GM21619 (cell line): ENCODE results near the gene EIF3B.
"Not testable (repeated sequence)": the region's sequence is repeated elsewhere in the genome, so short reads cannot be mapped to it uniquely, and the experiment has no call there.

ENCODE experiments used
- ATAC-seq: cut with Tn5 transposase; IDR thresholded peaks from one replicate; pipeline ENCODE4 v1.9.1; 2021; ENCODE audit not compliant: unreplicated experiment

The EIF3B gene

DNA sequence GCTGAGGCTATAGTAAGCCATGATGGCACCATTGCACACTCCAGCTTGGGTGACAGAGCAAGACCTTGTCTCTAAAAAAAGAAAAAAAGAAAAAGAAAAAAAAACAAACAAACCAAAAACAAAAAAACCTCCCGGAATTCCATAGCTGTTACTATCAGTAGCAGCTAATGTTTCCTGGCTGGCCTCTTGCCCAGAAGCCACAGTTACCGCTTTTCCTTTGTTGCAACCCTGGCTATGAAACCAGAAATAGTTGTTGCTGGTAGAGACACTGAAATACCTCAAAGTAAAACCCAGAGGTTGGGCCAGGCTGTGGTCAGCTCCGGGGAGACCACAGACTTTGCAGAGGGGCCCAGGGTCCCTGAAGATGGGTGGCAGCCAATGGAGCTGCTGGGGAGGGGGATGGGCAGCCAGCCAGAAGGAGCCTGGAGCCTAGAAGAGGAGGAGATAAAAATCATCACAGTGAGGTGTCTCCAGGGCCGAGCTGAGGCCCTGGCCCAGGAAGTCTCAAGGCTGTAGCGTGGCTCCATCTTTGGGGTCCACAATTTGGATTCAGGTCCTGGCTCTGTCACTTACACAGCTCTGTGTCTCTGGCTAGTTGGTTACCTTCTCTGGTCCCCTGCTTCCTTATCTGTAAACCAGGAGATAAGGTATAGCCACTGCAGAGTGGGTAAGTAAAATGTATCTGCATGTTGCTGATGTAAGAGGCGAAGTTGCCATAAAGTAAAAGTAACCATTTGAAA is 45.4 kb downstream of the EIF3B start:
- ATAC-seq = no peak

- ATAC-seq = no peak
Measured at GRCh38 chr7:2402687-2403013, 48.0 kb downstream of the EIF3B start.

GRCh38 chr7:2403014-2403717 is 48.5 kb downstream of the EIF3B start, which contains the start of gene CHST12:
Gene CHST12, plus strand, starts transcription at chr7:2403611. Its CDS starts 29,029 bp downstream, at chr7:2432640.
- peak; percentile 33 for ATAC-seq

DNA sequence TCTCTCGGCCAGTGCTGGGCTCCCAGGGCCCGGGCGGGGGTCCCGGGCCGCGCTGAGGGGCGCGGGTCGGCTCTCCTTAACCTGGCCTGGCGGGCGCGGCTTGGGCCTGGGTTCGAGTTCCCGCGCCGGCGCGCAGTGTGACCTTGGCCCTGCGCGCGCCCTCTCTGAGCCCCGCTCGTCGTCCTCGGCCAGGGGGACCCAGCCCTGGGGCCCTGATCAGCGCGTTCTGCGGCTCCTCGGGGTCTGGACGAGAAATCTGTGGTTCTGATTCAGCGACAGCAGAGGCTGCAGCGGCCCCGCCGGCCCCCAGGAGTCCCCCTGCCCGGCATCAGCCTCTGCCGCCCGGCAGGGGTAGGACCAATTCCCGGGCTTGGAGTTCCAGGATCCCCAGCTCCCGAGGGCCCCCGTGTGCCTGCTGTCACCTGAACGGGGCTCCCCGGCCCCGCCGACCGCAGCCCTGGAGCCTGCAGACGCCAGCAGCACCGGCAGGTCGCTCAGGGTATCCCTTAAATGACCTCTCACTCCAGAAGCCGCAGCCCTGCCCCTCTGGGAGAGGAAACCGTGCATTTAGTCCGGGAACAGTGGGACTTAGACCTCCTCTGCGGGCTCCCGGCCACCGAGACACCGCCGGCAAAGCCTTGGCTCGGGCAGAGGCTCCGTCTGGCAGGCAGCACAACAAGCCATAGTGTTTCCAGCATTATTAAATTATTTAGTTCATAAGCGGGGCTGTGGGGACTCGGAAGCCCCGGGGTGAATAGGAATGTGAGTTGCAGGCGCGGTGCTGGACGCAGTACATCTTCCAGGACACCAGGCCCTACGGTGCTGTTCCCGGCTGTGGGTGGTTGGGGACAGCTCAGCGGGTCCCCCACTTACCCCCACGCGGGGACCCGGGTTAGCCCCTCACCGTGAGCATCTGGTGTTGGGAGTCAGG is 49.4 kb downstream of the EIF3B start:
- ATAC-seq = peak; percentile 7

GRCh38 chr7:2404714-2405119 is 50.1 kb downstream of the EIF3B start:
- no peak for ATAC-seq

- ATAC-seq = no peak
Measured at GRCh38 chr7:2405201-2405600, 50.6 kb downstream of the EIF3B start.

DNA sequence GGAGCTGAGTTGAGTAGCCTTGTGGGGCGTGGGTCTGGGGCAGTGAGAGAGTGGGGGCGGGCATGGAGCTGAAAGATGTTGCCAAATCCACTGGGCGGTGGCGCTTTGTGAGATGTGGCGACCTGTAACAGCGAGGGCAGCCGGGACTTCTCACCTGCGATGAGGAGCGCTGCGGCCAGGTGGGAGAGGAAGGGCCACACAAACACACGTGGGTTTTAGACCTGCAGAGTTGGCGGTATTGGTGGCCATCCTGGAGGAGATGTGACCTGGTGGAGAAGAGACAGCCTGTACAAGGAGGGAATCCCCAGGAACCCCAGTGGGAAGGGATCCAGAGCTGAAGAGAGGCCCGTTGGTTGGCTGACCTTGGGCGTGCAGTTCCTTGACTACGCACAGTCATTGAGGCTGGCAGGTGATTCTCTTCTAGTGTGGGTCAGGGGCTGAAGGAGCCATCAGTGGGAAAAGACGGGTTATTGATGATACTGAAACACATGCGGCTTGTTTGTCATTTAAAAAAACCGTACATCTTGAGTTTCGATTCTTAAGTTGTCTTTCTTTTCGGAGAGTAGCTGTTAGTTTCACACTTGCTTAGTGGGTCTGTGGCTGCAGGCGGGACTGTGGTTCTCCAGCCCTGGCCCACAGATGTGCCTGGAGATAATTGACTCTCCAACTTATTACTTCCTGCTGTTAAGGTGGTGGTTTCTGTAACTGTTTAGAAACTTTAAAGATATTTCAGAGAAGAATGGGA is 51.1 kb downstream of the EIF3B start:
- peak; percentile 50 for ATAC-seq

- ATAC-seq = no peak
Measured at GRCh38 chr7:2409745-2410414, 55.3 kb downstream of the EIF3B start.

GRCh38 chr7:2411049-2411448 is 56.4 kb downstream of the EIF3B start:
- no peak for ATAC-seq

DNA sequence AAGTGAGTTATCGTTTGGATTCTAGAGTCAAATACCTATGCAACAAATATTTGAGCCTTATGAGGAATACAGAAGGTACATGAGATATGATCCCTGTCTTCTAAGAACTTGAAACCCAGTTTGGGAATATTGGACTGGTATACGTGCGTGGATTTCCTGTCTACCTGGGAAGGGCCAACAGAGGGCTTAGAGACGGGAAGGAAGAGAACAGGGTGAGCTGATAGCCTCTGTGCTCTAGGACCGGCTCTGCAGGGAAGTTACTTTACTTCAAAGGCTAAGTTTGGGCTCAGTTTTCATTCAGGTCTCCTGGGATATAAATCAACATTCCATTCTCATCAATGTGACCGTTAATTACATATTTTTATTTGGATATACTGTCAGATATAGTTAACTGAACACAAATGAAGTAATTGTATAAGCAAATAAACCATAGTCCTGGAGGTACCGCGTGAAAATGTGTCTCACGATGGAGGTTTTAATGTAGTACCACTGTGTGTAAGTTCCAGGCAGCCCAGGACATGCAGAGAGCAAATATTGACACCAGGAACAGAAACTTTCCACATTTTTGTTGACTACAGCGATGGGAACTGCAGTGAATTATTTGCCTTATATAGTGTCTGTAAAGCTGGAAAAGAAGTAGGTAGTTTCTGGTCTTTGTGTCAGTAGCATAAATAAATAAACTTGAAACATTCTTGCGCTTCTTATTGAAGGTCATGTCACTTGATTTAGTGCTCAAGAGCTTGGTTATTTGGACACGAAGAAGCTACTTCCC is 57.4 kb downstream of the EIF3B start:
- no peak for ATAC-seq

DNA sequence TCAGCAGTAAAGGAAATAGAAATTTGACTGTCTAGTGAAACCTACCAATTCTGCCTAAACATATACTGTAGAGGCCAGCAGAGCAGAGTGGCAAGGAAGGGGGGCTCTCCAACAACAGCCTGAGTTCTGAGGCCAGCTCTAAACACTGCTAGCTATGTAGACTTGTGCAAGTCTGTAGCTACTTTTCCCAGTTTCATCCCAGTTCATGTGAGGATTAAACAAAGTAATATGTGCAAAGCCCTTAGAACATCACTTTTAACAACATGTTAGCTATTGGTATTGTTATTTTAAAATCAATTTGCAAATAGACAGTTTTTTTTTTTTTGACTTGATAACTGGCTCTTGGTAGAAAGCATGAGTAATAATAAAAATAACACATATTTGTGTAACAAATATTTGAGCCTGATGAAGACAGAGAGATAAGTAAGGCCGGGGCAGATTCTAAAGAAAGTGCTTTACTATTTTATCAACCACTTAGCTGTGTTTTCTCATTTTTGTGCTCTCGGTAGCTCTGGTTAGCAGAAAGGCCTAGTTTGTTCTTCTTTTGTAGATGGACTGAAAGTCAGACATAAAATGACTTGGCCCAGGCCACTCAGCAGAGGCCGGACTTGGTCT is 58.1 kb downstream of the EIF3B start:
- no peak for ATAC-seq

GRCh38 chr7:2416063-2416462 is 61.4 kb downstream of the EIF3B start:
- no peak for ATAC-seq

DNA sequence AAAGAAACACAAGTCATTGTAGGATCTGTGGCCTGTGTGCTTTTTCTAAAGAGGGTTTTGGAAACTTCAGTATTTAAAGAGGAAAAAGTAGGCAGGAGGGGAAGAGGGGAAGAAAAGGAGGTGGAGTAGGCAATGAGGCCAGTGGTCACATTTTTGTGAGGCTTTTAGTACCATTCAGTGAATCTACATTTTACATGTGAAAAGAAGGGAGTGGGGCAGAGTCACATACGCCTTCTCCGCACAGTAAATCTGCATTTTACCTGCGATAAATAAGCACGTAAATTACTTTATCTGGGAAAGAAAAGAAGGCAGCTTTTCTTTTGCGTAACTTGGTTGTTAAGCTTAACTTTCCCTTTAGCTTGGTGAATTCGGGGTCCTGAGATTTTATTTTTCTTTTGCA is 62.0 kb downstream of the EIF3B start:
- ATAC-seq = no peak

DNA sequence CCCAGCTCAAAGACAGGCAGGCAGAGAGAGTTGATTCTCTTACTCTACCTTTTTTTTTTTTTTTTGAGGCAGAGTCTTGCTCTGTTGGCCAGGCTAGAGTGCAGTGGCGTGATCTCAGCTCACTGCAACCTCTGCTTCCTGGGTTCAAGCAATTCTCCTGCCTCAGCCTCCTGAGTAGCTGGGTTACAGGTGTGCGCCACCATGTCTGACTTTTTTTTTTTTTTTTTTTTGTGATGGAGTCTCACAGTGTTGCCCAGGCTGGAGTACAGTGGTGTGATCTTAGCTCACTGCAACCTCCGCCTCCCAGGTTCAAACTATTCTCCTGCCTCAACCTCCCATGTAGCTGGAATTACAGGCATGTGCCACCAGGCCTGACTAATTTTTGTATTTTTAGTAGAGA is 62.6 kb downstream of the EIF3B start:
- not testable (repeated sequence) for ATAC-seq

DNA sequence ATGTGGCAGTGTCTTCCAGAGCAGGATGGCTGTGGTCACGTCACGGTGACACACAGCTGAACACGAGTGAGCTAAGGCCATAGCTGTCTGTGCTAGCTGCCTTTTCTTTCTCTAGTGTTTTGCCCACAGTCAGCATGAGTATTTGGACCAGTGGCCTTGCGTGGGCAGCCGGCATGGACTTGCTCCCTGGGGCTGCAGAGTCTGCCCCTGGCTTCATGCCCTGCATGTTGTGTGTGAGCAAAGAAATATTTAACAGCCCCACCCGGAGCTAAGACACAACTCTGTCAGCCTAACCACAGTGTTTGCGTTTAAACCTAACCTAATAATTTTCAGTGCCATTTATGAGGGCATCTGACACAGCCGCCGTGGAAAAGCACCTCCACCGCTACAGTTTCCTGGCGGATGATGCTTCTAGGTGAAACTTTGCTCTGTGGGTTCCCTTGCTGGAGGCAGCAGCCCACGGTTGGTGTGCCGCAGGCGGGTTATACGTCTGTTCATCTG is 63.4 kb downstream of the EIF3B start:
- ATAC-seq = no peak

- no peak for ATAC-seq
Measured at GRCh38 chr7:2420216-2420933, 65.7 kb downstream of the EIF3B start.

GRCh38 chr7:2421943-2422310 is 67.3 kb downstream of the EIF3B start:
- ATAC-seq = no peak

GRCh38 chr7:2425749-2426148 is 71.1 kb downstream of the EIF3B start:
- no peak for ATAC-seq
